Stimulated activated naive CD4-positive, alpha-beta T cell (primary cell): Measurements from ENCODE around the gene AGAP6.
"Not testable (repeated sequence)": the region's sequence is repeated elsewhere in the genome, so short reads cannot be mapped to it uniquely, and the experiment has no call there.

Experiments
- DNase-seq, 6 experiments: peaks; one replicate each; lab custom pipeline; 2025; lab: John Stamatoyannopoulos, UW

AGAP6 gene

DNA sequence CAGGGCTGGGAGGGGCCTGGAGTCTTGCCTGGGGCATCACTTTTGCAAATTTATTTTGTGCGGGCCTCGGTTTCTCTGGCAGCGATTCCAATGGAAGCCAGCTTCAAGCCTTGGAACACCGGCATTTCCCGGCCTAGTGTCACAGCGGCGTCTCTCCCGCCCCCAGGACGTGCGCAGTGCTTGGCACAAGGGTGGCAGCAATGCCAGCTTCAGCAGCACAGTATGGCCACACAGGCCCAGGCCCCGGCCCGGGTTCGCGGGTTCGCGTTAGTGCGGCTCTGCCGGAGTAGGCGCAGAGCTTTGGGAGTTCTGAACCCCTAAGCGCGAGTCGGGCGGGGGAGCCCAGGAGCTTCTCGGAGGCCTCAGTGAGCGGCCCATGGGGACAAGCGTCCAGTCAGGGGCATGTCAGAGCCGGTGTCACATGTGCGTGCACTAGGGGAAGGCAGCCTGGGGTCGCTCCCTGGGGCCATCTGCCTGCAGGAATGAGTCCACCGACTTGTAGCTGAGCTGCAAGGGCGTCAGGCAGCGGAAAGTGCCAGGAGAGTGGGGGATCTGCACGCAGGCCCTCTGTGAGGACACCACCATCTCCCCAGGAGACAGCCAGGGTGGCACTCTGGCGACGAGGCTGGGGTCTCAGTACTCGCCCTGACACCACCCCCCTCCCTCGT, 36.6 kb downstream of the AGAP6 start:
- DNase-seq, result not testable (repeated sequence)

DNA sequence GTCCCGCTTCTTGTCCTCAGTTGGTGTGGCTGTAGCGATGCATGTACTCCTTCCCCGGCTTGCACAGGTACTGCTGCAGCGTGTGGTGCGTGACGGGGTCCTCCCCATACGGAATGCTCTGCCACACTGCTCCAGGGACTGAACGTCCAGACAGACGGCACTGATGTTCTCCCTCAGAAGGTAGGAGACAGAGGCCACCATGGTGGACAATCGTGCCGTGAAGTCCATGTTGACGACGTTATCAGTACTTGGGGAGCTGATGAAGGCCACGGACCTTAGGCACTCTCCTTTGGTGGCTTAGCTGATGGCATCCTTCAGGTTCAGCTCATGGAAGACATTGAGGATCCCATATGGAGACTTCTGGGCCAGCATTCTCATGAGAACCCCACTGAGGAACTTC, 37.4 kb downstream of the AGAP6 start:
- DNase-seq, result no peak

DNA sequence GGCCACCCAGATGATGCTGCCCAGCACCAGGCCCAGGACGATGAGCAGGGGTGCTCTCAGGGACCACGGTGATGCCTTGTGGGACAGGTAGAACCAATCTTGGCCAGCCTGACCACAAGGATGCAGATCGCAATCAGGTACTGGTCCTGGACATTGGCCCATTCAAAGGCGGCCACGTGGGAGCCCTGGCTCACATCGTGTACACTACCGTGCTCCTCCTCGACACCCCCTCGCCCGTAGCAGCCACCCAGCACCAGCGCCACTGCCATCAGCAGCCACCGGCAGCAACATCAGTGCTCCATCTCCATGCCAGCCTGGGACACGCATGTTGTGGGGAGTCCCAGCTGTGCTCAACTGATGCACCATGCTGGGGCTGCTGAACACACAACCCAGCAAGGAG, 39.0 kb downstream of the AGAP6 start:
- no peak for DNase-seq

DNA sequence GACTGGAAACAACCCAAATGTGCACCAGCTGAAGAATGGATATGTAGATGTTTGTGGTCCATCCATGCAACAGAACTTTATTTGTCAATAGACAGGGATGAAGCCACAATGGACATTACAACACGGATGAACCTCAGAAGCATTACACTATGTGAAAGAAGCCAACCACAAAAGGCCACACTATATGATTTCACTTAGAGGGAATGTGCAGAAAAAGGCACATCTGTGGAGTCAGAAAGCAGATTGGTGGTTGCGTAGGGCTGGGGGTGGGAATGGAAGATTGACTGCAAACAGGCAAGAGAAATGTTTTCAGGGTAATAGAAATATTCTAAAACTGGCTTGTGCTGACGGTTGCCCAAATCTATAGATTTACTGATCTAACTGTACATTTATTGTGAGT, 45.3 kb downstream of the AGAP6 start:
- no peak for DNase-seq

DNA sequence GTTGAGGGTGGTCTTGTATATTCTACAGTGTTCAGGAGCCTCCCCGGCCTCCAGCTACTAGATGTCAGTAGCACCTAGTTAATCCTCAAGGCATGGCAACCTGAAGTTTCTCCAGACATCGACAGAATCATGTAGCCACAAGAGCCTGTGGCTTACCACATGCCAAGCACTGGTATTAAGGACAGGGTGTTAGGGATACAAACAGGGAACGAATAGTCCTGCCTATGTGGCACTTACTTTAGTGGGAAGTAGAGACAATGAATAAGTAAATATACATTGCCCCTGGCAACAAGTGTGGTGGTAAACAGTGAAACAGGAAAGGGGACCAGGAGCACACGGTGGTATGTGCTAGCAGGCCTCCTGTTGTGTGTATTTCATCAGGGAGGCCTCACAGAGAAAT, 47.1 kb downstream of the AGAP6 start:
- DNase-seq, result not testable (repeated sequence)

DNA sequence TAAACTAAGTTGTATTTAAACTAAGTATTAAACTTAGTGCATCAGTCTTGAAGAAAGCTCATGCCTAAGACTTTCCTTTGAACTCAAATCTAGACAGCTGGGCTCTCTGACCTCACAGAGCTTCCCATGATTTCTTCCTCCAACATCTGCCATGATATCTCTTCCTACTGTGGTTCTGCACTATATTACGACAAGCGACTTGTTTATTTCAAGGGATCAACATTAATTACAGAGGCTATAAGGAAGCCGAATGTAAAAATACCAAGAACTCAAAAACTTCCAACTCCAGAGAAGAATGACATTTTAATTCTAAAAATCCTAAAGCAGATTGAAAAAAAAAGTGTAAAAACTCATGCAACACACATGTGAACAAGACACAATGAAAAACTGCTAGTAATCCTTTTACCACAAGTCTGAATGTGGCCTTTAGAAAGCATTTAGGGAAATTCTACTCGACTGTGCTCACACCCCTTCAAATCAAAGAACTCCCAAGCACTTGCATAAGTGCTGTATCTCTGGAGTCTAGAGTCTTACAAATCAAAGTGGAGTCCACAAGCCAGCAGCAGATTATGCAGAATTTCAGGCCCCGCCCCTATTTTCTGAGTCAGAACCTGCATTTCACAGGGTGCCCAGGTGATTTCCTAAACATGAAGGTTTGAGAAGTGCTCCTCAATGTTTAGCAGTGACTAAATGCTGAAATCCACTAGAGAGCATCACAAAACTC, 56.9 kb downstream of the AGAP6 start:
- DNase-seq, result no peak

DNA sequence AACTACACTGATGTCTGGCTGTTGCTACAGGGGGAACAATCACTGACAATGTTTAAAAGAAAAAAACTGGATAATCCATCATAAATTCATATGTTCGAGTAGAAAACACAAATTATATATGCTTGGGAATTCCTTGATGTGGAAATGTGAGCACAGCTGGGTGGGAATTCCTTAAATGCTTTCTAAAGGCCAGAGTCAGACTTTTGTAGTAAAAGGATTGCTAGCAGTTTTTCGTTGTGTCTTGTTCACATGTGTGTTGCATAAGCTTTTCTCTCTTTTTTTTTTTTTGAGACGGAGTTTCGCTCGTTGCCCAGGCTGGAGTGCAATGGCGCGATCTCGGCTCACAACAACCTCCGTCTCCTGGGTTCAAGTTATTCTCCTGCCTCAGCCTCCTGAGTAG, 58.3 kb downstream of the AGAP6 start:
- not testable (repeated sequence) for DNase-seq

DNA sequence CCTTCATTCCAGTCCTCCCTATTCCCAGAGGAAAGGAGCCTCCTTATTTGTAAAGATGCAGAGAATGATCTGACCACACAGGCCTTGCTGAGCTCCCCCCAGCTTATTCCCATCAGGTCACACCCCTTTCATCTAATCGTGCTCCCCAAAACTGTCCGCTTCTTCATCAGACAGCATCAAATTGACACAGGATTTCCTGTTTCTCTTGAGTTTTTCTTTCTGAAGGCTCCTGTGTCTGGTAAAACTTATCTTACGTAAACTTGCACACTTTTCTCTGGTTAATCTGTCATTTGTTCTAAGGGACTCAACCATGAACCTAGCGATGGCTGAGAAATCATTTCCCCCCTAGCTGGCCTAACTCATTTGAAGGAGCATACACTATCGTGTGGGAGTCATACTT, 59.4 kb downstream of the AGAP6 start:
- DNase-seq, result not testable (repeated sequence)

DNA sequence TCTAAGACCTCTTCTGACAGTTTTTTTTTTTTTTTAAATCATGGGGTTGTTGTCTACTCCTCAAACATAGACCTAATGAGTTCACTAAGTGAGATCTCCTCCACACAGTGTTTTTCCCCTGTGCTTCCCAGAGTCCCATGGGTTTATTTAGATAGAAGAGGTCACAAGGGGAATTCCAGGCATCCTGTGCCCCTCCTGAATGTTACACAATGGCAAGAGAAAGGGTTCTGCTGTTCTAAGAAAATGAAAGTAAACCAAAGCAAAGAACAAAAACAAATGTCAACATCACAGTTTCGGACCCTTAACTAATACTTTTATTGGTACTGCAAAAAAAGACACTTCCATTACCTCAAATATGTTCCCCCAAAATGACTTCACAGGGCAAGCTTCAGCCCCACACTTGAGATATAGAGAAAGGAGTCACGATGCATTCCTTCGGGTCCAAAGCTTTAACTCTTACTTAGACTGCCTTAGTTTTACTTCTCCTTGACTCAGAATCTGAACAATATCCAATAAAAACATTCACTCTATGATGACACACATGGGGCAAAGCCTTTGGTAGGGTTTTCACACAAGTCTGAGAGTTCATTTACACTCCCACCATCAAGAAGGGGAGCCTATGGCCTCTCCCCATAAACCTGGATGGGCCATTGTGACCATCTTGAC, 63.9 kb downstream of the AGAP6 start:
- not testable (repeated sequence) for DNase-seq

DNA sequence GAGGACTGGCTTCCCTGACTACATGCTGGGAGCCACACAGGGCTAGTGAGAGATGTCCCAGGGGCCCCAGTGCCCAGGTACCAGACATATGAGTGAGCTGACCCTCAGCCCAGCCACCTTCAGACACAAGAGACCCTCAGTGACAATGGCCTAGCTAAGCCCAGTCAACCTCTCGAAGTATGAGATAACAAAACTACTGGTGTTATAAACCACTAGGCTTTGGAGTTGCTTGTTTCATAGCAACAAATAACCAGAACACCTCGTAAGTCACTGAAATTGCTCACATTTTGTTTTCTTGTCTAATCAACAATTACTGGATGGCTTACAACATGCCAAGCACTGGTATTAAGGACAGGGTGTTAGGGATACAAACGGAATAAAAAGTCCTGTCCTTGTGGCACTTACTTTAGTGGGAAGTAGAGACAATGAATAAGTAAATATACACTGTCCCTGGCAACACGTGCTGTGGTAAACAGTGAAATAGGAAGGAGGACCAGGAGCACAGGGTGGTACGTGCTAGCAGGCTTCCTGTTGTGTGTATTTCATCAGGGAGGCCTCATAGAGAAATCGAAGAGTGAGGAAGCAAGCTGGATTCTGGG, 64.7 kb downstream of the AGAP6 start:
- not testable (repeated sequence) for DNase-seq

DNA sequence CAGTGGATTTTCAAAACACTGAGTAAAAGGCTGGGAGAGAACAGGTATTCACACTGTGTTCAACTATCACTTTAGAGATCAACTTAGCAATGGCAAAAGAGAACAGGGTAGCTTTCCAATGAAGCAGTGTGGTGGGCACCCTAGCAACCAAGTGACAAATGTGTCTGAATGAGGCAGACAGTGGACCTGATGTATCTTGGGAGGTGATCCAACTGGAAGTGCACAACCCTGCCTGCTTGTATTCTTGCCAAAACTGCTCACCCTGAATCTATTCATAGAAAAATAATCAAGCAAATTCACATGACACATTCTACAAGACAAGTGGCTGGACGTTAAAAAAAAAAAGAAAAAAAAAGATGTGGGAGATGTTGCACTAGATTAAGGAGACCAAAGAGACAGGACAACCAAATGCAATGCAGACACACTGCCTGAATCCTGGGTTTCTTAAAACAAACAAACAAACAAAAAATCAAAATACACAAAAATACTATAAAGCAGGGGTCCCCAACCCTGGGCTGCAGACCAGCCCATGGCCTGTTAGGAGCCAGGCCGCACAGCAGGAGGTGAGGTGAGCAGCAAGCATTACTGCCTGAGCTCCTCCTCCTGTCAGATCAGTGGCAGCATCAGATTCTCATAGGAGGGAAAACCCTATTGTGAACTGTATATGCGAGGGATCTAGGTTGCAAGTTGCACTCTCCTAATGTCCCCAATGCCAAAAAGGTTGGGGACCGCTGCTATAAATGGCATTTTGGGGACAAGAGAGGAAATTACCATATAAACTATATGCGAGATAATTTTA, 67.5 kb downstream of the AGAP6 start:
- DNase-seq, result not testable (repeated sequence)

DNA sequence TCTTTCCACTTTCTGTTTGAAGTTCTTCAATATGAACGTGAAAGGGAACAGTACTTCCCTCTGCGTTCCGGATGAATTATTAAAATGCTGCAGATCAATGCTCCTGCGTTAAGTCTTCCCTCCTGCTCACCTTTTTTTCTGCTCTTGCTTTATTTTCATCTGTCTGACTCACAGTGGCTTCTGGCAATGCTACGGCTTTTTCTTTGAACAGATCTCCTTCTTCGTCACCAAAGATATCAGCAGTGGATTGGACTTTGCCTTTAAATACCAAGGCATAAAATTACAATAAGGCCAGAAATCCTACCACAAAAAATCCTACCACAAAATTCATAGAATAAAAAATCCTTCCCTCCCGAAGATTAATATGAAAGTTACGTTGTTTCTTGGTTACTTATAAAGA, 68.4 kb downstream of the AGAP6 start:
- DNase-seq, result not testable (repeated sequence)

DNA sequence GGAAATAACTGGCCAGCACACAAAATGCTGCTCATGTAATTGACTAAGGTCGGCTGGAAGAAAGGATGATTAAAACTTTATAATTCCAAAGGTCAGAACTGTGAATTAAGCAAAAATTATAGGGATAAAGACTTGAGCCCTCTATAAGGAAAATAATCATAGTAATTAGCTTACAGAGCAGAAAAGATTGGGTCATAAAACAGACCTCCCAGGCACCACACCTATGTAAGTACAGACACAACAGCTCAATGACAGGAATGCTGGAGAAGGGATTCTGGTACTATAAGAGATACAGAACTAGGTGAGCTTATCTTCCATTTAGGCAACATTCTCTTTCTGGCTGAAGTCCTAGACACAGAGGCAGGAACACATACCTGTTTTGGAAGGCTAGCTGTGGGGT, 70.5 kb downstream of the AGAP6 start:
- DNase-seq, result not testable (repeated sequence)

DNA sequence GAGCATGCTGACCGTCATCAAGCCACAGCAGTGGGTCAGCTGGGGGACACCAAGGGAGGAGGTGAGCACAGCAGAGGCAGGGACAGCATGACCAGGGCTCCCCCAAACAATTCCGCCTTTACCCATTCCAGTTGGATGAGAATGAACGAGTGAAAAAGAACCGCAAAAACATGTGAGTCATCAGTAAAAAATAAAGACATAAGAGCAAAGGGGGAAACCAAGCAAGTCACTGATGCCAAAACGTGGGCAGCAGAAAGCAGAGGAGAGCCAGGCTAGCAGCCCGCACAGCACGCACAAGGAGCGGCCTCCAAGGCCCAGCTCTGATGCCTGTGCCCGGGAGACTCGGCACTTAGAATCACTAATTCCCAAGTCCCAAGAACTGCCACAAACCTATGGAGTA, 71.7 kb downstream of the AGAP6 start:
- DNase-seq, result not testable (repeated sequence)
